Right forelimb (tissue), 1 donor: ENCODE results near the gene NADK.

ENCODE experiments used
- DNase-seq: peaks from one replicate; pipeline ENCODE4 v3.0.0-alpha.2; 2018

Gene NADK, protein sequence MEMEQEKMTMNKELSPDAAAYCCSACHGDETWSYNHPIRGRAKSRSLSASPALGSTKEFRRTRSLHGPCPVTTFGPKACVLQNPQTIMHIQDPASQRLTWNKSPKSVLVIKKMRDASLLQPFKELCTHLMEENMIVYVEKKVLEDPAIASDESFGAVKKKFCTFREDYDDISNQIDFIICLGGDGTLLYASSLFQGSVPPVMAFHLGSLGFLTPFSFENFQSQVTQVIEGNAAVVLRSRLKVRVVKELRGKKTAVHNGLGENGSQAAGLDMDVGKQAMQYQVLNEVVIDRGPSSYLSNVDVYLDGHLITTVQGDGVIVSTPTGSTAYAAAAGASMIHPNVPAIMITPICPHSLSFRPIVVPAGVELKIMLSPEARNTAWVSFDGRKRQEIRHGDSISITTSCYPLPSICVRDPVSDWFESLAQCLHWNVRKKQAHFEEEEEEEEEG

DNA sequence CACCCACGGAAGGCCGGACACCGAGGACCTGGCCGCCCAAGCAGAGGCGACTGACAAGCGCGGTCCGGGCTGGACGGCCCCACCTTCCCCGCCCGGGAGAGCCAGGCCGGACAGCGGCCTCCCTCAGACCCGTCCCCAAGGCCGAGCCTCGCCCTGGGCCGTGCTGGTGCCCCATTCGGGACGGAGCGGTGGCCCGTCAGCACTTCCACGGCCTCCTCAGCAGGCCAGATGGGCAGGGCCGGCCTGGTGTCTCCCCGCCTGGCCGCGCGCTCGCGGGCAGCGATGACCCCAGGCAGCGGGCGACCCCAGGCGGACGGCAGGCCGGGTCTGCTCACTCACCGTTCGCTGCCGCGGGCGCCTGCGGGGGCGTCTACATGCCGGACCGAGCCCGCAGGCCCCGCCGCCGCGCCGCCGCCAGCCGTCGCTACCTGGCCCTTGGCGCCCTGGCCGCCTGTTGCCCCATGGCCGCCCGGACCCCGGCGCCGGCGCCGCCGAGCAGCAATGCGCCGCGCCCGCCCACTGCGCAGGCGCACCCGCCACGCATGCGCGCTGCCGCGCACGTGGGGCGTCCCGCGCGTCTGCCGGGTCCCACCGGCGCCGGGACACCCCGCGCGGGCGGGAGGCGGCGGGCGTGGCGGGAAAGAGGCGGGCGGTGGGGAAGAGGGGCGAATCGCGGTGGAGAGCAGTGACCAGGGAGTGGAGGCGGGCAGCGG lies at the start of gene NADK:
NADK (minus strand) TSS at position 521 of the 713 bp plus-strand sequence. CDS start 13,064 bp downstream, outside the sequence.
- DNase-seq = peak; percentile 85

DNA sequence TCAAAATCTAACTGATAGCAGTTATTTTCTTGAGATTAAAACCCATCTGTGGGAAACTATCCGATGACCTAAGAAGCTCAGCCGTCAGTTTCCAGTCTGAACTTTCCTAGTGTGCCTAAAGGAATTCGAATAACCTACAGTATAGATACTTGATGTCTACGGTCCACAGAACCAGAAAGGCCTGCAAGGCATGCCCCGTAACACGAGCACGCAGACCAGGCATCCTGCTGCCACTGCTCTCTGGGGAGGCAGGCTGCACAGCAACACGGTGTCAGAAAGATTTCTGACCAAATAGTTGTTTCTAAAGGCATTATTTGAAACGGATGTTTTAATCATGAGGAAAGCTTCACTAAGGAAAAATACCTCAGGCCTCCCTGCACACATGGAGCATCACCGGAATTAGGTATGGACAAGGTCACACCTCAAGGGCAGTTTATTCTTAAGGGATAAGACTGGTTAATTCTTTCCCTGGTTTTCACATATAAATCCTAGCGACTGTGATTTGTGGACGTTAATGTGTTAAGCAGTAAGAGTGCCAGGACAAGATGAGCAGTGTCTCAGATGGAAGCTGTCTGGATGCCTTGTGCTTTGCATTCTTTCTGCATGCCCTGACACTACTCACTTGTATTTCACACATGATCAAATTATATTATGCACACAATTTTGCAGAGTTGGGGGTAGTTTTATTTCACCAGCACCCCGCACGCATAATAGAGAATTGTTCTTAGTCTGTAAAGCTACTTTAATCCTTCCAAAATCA lies 49.0 kb upstream of the NADK start:
- no peak for DNase-seq

DNA sequence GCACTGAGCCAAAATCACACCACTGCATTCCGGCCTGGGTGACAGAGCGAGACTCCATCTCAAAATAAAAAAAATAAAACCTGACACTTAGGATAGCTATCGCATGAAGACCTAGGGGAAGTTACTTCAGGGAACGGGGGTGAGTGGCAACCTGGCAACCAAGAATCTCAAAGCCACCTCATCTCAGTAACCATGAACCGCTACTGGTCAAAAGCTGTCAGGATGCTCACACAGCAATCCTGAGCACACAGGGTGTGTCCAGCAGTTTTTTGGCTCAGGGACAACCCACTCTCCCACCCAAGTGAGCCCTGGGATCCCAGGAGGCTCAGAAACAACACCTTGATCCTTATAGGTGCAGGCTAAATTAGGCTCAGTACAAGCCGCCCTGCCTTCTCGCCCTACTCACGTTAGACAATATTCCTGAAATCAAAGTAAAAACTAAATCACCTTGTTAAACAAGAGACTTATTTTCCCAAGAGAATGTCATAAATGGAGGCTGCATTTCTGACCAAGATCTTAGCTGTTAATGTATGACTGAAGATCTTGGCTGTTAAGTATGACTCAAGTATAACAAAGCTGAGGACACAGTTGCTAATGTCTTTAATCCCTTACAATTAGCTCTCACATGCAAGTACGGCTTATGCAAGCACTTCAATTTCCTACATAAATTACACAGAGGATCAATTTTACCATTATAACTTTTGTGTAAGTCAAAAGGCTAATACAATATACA lies 48.3 kb upstream of the NADK start:
- no peak for DNase-seq

DNA sequence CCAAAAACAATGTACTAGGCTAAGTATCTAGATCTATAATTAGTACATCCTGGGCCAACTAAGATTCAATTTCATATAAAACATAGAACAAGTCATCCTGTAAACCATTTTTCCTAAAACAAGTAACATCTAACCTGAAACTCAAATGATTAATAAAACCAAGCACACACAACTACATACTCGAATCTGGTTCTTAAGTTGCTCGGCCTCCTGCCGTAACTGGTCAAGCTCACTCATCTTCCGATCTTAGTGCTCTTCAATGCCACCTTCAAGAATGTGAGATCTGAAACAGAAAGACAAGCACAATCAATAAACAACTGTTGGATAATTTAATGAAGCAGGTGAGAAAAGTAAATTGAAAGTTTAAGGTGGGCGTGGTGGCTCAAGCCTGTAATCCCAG lies 46.9 kb upstream of the NADK start:
- no peak for DNase-seq

DNA sequence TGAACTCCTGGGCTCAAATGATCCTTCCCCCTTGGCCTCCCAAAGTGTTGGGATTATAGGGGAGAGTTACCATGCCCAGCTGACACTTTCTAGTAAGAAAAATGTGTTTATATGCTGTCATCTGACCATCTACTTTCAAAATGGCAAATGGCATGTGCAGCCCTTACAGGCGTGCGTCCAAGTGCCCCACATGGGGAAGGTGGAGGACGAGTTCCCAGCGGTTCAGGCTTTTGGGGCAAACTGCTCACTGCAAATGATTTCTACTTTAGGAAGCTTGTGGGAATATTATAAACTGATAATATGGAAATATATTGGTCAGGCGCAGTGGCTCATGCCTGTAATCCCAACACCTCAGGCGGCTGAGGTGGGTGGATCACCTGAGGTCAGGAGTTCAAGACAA lies 41.5 kb upstream of the NADK start:
- no peak for DNase-seq

DNA sequence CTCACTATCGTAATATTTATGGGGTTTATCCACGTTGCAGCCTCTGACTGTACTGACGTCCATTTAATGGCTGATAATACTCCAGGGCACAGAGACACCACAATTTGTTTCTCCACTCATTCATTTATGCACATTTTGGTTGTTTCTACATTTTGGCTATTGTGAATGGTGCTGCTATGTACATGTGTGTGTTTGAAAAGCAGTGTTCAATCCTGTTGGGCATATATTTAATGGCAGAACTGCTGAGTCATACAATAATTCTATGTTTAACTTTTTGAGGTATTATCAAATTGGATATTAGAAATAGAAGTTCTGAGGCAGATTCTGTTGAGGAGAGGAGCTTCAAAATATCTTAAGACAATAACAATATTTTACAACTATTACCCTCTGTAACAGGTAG lies 39.0 kb upstream of the NADK start:
- no peak for DNase-seq

DNA sequence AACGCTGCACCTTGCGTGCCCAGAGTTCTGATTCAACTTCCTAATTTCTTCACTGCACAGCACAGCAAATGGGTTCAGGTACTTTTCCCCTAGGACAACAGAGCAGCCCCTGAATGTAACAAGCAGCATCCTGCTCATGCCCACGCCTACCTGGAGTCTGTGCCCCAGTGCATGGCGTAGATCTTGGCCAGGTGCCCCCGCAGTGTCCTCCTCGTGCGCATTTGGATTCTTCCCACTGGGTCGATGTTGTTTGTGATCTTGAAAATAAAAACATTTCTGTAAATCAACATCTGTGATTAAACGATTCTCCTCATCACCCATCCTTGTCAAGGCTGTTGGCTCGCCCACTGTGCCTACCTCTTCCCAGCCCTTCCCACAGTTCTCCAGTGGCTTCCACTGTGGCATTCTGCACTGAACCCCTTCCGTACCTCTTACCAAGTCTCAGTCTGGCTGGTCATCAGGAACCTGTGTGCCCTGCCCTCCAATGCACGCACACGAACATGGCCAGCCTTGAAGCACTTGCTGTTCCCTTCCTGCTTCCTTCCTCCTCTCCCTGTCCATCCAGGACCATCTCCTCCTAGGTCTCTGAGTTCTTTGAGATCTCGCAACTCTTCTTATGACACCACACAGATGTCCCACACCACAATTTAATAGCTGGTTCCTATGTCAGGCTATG lies 37.5 kb upstream of the NADK start:
- DNase-seq = no peak

DNA sequence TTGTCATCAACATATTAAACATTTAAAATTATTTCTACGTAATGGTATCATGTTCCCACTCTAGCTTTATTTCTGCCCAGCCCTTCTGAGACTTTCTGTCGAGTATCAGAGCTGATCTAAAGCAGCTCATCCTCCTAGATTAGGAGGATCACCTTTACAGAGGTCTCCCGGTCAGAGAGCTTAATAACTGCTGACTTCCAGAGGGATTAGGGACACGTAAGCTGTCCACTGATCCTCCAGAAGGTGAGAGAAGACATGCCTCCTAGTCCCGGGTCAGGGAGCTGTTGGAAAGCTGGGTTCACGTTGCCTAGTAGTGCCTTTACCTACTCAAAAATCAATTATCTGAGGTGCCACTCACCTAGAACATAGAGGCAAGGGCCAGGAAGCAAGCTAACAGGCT lies 31.2 kb upstream of the NADK start:
- DNase-seq = no peak

DNA sequence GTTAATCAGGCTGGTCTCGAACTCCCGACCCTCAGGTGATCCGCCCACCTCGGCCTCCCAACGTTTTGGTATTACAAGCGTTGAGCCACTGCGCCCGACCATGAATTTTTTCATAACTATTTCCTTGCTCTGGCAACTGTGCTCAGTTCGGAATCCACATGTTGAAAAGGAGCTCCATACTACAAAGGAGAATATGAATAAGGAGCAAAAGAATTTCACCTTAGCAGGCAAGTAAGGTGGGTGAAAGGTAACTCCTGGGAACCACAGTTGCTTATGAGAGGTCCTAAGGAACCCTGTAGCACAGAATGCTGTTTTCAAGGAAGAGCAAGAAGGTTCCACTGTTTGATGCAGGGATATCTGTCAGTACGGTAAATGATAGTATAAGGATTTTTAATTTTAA lies 29.9 kb upstream of the NADK start:
- DNase-seq = no peak

DNA sequence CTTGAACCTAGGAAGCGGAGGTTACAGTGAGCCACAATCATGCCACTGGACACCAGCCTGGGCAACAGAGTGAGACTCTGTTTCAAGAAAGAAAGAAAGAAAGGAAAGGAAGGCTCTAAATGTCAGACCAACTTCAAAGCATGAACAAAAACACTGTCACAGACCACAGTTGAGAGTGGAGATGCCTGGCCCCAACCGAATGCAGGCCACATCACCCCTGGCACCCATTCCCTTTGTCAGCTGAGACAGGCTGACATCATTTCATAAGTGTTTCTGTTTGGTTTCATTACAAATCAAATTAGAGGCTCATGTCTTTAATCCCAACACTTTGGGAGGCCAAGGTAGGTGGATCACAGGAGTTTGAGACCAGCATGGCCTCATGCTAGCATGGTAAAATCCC lies 28.6 kb upstream of the NADK start:
- no peak for DNase-seq

DNA sequence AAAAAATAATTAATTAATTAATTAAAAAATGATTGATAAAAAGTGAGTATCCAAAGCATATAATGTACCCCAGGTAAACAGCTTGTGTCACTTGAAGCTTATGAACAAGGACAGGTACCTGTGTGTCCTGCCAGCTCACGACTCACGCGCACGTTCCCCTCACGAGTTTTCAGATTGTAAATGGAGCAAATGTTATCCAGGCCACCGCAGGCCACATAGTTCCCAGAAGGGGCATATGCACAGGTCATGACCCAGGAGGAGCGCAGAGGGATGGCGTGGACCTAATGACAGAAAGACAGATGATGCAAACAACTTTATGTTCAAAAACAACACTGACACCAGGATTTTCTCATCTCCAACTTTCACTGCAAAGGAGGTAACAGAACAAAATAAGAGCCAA lies 26.0 kb upstream of the NADK start:
- no peak for DNase-seq

DNA sequence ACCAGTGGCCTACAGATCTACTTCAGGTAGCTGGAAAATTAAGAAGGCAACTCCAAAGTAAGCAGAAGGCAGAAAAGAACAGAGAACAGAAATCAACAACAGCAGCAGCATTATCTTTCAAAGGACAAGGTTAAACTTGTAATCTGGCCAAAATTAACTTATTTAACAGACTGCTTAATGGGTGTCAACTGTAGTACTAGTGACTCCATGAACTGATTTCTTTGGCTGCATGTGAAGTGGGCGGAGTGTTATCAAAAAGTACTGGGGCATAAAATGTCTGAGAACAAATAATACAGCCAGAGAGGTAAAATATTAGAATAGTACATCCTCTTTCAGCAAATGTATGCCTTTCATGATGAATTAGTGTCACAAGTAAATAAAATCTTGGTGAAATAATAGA lies 24.6 kb upstream of the NADK start:
- no peak for DNase-seq

DNA sequence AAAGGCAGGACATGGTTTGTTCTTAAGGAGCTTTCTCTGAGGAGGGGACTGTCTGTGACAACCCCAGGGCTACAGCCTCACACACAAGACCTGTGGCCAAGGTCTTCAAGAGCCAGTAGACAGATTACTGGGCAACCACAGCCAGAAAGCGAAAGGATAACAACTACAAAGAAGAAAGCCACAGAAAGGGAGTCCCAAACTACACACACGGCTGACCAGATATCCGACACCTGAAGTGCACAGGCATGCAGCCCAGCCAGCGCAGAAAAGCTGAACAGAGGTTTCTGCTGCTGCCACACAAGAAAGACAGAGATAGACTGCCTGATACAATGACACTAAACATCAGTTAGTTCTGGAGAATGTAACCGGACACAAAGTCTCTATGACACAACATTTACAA lies 21.4 kb upstream of the NADK start:
- DNase-seq = no peak

DNA sequence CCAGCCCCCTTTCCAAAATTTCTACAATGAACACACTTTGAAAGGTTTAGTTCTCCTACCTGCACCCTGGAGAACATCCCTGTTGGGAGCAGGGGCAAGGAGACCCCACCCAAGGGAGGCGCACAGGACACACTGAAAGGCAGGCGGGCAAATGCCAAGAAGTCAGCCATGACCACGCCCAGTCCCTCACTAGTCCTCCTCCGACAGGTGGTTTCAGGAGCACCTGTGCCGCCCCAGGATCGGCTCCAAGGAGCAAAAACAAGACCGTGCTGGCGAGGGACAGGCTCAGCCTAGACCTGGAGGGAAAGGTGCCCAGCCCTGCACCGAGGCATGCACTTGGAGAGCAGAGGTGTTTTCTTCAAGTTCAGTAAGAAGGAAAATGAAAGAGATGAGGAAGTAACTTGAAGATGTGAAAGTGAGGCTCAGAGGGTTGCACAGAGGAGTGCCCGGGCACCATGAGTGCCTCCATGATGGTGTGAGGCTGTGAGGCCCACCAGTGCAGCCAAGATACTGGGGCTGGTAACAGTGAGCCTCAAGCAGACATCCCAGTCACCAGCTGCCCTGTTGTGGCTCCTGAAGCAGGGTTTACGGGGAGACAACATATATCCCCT lies 19.6 kb upstream of the NADK start:
- no peak for DNase-seq

DNA sequence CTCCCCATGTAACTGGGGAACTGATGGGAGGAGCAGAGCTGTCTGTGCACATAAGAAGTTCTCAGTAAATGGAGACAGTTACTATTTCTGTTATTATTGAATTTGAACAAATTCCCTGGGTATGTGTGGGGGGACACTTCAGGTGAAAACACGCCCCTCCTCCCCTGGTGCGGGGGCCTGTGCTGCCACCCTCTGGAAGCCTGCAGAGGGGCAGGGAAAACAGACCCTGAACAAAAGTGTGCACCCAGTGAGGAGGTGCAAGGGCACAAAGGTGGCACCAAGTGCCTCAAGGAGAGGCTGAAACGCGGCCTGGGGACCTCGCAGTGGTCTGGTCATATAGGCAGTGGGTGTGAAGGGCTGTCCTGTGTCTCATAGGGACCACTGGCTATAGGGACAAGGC lies 18.2 kb upstream of the NADK start:
- DNase-seq = no peak

DNA sequence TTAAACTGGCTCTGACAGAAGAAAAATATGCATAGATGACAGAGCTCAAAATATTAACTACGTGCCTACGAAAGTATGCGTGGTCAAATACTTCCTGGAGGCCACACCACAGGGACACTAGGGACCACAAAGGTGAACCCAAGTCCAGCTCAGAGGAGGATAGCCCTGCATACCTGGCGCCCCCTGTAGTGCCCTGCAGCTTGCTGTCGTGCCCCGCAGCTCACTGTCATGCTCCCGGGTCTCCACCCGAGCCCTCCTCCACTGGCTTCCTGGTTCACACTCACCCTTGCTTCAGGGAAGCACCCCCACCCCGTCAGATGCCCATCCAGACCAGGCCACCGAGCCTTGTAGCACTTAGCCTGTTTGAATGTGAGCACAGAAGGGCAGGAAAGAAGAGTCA lies 16.7 kb upstream of the NADK start:
- DNase-seq = no peak

DNA sequence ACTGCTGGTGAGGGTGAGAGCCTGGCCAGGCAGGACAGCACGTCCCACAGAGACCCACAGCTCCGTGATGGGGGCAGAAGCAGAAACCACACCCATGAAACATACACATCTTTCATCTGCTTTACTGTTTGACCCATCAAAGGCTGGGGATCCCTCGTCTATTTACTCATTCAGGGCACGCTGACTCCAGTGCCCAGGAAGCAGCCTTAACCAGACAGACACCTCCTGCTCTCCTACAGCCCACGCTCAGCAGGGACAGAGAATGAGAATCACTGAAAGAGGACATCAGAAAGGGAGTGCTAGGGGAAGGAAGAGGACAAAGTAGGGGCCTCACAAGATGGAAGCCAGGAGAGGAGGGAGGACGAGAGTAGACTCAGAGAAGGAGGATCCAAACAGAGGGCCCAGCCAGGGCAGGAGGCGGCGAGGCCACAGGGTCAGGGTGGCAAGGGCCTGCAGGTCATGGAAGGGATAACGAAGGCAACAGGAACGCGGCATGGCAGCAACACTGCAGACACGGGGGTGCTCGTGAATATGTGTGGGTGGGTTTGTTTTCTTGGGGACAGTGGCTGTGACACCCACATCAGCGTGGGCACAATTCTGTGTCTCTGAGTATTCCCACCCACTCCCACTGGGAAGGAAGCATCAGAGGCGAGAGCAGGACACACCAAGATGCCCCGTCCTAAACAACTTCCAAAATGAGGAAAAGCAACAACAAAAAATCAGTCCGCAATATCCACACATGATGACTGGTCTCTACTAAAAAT lies 15.4 kb upstream of the NADK start:
- no peak for DNase-seq

DNA sequence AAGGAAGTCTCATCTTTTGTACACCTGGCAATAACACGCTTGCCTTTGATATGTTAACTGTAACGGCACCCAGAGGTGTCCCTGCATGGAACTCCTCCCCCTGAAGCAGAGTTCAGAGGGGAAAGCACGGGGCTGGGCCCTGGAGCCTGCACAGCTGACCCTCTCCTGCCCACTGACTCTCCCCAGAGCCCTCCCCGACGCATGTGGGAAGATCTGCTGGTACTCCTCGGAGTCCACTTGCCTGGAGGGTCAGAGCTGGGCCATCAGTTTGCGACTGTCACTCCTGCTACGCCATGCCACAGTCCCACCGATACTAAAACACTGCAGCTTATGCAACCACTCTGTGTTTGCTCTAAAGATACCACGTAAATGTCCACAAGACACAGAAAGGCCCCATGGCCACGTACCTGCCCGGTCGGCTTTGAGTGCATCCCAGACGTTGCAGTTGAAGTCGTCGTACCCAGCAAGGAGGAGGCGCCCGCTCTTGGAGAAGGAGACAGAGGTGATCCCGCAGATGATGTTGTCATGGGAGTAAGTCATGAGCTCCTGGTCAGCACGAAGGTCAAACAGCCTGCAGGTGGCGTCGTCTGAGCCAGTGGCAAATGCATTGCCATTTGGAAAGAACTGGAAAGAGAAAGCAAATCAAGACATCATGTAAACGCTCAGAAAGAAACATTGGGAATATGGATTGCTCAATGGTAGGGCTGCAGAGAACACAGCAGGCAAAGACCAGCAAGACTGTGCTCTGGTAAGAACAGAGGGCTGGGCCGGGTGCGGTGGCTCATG lies 10.6 kb upstream of the NADK start:
- DNase-seq = no peak

DNA sequence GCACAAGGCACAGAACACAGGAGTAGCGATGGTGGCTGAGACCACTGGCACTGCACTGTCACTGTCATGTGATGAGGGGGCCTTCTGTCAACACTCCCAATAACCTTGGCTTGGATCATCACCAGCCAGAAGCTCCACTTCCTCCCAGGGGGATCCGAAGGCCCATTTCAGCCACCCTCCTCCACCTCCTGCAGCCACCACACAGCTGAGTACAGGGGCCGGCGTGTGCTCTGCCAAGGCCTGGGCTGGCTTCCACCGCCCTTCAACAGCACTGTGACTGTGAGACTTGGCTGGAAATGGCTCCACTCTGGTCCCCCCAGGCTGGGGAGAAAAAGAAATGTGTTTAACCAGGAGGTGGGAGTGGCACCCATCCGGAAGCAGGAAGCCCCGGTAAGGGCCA lies 9.9 kb upstream of the NADK start:
- no peak for DNase-seq
